ENCODE results near the gene EIF4EBP2. TPM values are rescaled to one million over a fixed set of nuclear protein-coding genes. Genes with fewer than 3 reads are reported as not detected.

EIF4EBP2 gene
- total RNA-seq, 1 experiment from 2014 or later = 91.9 TPM

GRCh38 chr10:70432561-70433263 lies 28.8 kb downstream of the EIF4EBP2 start:
- Histone ChIP-seq H3K4me3 (ENCODE audit: low read depth, low read length, poor library complexity, severe bottlenecking) (no peak overlapping the region), H3K9me3 (ENCODE audit: low read depth, low read length, poor library complexity, severe bottlenecking) (no peaks in the 10 kb centered on the region), H3K27me3 (replicated peaks; ENCODE audit: insufficient read depth, low read depth, low read length, poor library complexity) (no peaks in the 10 kb centered on the region), H3K4me1 (ENCODE audit: insufficient read depth, low read length, poor library complexity, severe bottlenecking) (no peaks in the 10 kb centered on the region), H3K36me3 (ENCODE audit: insufficient read depth, low read length, poor library complexity, severe bottlenecking) (peaks cover 17% of the 10 kb centered on the region), H3K27ac (ENCODE audit: low read depth, low read length, poor library complexity, severe bottlenecking) (no peak overlapping the region)
- POLR2A ChIA-PET (ENCODE audit: low non-redundant PET) = no interaction called here
- intact Hi-C loops (cut with micrococcal nuclease; ENCODE audit: unreplicated experiment) = no loop called here
- BruUV-seq (replicated peaks) = no TSS peak
- CTCF ChIA-PET = no interaction called here
- no peak for DNase-seq (ENCODE audit: low spot score)
- TF ChIP-seq EZH2 (IDR thresholded peaks at IDR 0.05; ENCODE audit: borderline replicate concordance, low read depth, low read length, poor library complexity, severe bottlenecking) (no peak), CTCF (conservative IDR thresholded peaks at IDR 0.05; ENCODE audit: low read depth, low read length) (no peak)

GRCh38 chr10:70433581-70434280 lies 29.8 kb downstream of the EIF4EBP2 start:
- ChIA-PET CTCF (no interaction called here), POLR2A (ENCODE audit: low non-redundant PET) (no interaction called here)
- Histone ChIP-seq H3K4me3 (ENCODE audit: low read depth, low read length, poor library complexity, severe bottlenecking) (no peak overlapping the region), H3K27ac (ENCODE audit: low read depth, low read length, poor library complexity, severe bottlenecking) (no peak overlapping the region), H3K4me1 (ENCODE audit: insufficient read depth, low read length, poor library complexity, severe bottlenecking) (no peaks in the 10 kb centered on the region), H3K27me3 (replicated peaks; ENCODE audit: insufficient read depth, low read depth, low read length, poor library complexity) (no peaks in the 10 kb centered on the region), H3K36me3 (ENCODE audit: insufficient read depth, low read length, poor library complexity, severe bottlenecking) (peaks cover 8% of the 10 kb centered on the region), H3K9me3 (ENCODE audit: low read depth, low read length, poor library complexity, severe bottlenecking) (no peaks in the 10 kb centered on the region)
- intact Hi-C loops (cut with micrococcal nuclease; ENCODE audit: unreplicated experiment) = no loop called here
- DNase-seq (ENCODE audit: low spot score) = no peak
- TF ChIP-seq EZH2 (IDR thresholded peaks at IDR 0.05; ENCODE audit: borderline replicate concordance, low read depth, low read length, poor library complexity, severe bottlenecking) (no peak), CTCF (conservative IDR thresholded peaks at IDR 0.05; ENCODE audit: low read depth, low read length) (no peak)
- BruUV-seq (replicated peaks) = no TSS peak

GRCh38 chr10:70435241-70436085 lies 31.5 kb downstream of the EIF4EBP2 start:
- H3K4me1 ChIP-seq (ENCODE audit: insufficient read depth, low read length, poor library complexity, severe bottlenecking) = no peaks in the 10 kb centered on the region
- ChIA-PET POLR2A (ENCODE audit: low non-redundant PET) (no interaction called here), CTCF (no interaction called here)
- H3K36me3 ChIP-seq (ENCODE audit: insufficient read depth, low read length, poor library complexity, severe bottlenecking) = no peaks in the 10 kb centered on the region
- peaks cover 13% of the 10 kb centered on the region for H3K27me3 ChIP-seq (replicated peaks; ENCODE audit: insufficient read depth, low read depth, low read length, poor library complexity)
- no TSS peak for BruUV-seq (replicated peaks)
- H3K4me3 ChIP-seq (ENCODE audit: low read depth, low read length, poor library complexity, severe bottlenecking) = no peak overlapping the region
- no peak for DNase-seq (ENCODE audit: low spot score)
- TF ChIP-seq EZH2 (IDR thresholded peaks at IDR 0.05; ENCODE audit: borderline replicate concordance, low read depth, low read length, poor library complexity, severe bottlenecking) (no peak), CTCF (conservative IDR thresholded peaks at IDR 0.05; ENCODE audit: low read depth, low read length) (no peak)
- intact Hi-C loops (cut with micrococcal nuclease; ENCODE audit: unreplicated experiment) = no loop called here
- no peaks in the 10 kb centered on the region for H3K9me3 ChIP-seq (ENCODE audit: low read depth, low read length, poor library complexity, severe bottlenecking)
- no peak overlapping the region for H3K27ac ChIP-seq (ENCODE audit: low read depth, low read length, poor library complexity, severe bottlenecking)

Measured in A673 (cell line).